Liver (tissue), 3 donors: ENCODE measurements around the gene ETV6.

Experiments
- JUND ChIP-seq, 2 donors: IDR thresholded peaks; 2 replicates each; pipeline ENCODE4 v1.6.1; 2016; ENCODE audit warnings: antibody characterized with exemption in 2 of 2
- RAD21 ChIP-seq, 2 donors: IDR thresholded peaks; 2 replicates each; pipeline ENCODE4 v1.6.1; 2016; ENCODE audit warnings: antibody characterized with exemption in 2 of 2, mild to moderate bottlenecking in 2 of 2
- TAF1 ChIP-seq: conservative IDR thresholded peaks from 2 replicates; pipeline ENCODE4 v1.6.1; 2016; ENCODE audit warnings: antibody characterized with exemption, mild to moderate bottlenecking
- YY1 ChIP-seq: IDR thresholded peaks from 2 replicates; pipeline ENCODE4 v1.6.1; 2016; ENCODE audit warnings: antibody characterized with exemption, mild to moderate bottlenecking
- TF ChIP-seq, protein P1 (sequence below): fragments of 150-350 bp; IDR thresholded peaks from 2 replicates; pipeline ENCODE4 v1.5.1; 2017; ENCODE audit warnings: improper control_type of control experiment, low read depth, low read length; ENCODE audit not compliant: missing input control
- TF ChIP-seq, protein P2 (sequence below): IDR thresholded peaks from 2 replicates; pipeline ENCODE4 v1.6.1; 2016; ENCODE audit warnings: antibody characterized with exemption
- TF ChIP-seq, protein P3 (sequence below): IDR thresholded peaks from 2 replicates; pipeline ENCODE4 v1.6.1; 2016; ENCODE audit warnings: antibody characterized with exemption
- TF ChIP-seq, protein P4 (sequence below): IDR thresholded peaks from 2 replicates; pipeline ENCODE4 v1.6.1; 2016; ENCODE audit warnings: antibody characterized with exemption
- donor health status: healthy.
- donor health status: healthy.

DNA sequence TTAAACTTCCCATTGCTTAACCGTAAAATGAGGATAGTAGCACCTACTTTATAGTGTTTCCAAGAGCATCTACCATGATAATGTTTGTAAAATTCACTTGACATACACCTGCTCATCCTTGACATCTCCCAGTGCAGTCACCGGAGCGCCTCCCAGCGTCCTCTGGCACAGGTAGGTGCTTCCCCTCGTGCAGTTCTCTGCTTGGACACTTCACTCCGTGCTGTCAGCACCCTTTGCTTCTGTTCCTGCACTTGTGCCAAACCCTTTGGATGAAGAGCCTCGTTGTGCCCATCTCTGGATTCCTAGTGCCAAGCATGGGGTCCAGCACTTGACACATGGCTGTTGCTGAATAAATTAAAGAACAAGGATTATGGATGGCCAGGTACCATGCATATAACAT is 28.3 kb downstream of the ETV6 start:
- TF ChIP-seq, protein P1, sequence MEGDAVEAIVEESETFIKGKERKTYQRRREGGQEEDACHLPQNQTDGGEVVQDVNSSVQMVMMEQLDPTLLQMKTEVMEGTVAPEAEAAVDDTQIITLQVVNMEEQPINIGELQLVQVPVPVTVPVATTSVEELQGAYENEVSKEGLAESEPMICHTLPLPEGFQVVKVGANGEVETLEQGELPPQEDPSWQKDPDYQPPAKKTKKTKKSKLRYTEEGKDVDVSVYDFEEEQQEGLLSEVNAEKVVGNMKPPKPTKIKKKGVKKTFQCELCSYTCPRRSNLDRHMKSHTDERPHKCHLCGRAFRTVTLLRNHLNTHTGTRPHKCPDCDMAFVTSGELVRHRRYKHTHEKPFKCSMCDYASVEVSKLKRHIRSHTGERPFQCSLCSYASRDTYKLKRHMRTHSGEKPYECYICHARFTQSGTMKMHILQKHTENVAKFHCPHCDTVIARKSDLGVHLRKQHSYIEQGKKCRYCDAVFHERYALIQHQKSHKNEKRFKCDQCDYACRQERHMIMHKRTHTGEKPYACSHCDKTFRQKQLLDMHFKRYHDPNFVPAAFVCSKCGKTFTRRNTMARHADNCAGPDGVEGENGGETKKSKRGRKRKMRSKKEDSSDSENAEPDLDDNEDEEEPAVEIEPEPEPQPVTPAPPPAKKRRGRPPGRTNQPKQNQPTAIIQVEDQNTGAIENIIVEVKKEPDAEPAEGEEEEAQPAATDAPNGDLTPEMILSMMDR: no peak
- TF ChIP-seq RAD21 (IDR thresholded peaks at IDR 0.05): no peak
- no peak for TF ChIP-seq JUND (IDR thresholded peaks at IDR 0.05)
- TF ChIP-seq, protein P2, sequence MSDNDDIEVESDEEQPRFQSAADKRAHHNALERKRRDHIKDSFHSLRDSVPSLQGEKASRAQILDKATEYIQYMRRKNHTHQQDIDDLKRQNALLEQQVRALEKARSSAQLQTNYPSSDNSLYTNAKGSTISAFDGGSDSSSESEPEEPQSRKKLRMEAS: no peak
- TF ChIP-seq YY1: no peak
- TF ChIP-seq, protein P3, sequence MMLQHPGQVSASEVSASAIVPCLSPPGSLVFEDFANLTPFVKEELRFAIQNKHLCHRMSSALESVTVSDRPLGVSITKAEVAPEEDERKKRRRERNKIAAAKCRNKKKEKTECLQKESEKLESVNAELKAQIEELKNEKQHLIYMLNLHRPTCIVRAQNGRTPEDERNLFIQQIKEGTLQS: no peak
- no peak for TF ChIP-seq TAF1
- TF ChIP-seq, protein P4, sequence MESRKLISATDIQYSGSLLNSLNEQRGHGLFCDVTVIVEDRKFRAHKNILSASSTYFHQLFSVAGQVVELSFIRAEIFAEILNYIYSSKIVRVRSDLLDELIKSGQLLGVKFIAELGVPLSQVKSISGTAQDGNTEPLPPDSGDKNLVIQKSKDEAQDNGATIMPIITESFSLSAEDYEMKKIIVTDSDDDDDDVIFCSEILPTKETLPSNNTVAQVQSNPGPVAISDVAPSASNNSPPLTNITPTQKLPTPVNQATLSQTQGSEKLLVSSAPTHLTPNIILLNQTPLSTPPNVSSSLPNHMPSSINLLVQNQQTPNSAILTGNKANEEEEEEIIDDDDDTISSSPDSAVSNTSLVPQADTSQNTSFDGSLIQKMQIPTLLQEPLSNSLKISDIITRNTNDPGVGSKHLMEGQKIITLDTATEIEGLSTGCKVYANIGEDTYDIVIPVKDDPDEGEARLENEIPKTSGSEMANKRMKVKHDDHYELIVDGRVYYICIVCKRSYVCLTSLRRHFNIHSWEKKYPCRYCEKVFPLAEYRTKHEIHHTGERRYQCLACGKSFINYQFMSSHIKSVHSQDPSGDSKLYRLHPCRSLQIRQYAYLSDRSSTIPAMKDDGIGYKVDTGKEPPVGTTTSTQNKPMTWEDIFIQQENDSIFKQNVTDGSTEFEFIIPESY: no peak
